SH-SY5Y (cell line): ENCODE measurements around the gene TSHZ3.

Experiments
- GATA2 ChIP-seq: IDR thresholded peaks from 2 replicates; pipeline ENCODE4 v1.6.1; 2011; ENCODE audit warnings: mild to moderate bottlenecking, low read depth, low read length
- GATA3 ChIP-seq: IDR thresholded peaks from 2 replicates; pipeline ENCODE4 v1.6.1; 2011; ENCODE audit warnings: low read depth, mild to moderate bottlenecking, low read length, moderate library complexity

The TSHZ3 gene

DNA sequence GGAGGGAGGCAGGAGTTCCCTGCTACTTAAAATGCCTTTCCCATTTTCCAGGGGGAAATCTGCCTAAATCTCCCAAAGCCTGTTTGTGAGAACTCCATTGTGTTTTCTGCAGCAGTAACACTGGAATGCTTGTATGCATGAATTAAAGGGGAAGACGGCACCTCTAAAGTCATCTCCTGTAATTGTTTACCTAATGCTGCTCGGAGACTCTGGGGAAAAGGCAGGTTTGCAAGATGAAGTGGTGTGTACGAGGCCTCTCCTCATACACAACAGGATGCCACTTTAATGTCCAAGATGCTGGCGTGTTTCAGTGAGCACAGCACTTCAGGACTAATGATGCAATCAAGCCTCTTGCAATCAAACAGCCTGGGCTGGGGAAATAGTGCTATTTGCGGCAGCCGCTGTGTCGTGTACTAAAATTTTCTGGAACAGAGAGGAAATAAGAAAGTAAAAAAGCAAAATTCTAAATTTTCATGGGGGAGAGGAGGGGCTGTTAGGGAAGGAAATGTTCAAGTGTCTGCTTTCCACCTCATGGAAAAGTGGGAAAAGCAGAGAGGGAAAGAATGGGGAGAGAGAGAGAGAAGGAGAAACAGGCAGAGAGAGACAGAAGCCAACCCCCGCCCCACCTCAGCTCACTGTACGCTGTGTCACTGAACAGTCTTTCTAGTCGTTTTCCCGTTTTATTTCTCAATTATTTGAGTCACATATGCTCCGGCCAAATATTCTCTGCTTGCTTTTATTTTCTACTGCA lies 32.9 kb downstream of the TSHZ3 start:
- no peak for TF ChIP-seq GATA3
- TF ChIP-seq GATA2: no peak

DNA sequence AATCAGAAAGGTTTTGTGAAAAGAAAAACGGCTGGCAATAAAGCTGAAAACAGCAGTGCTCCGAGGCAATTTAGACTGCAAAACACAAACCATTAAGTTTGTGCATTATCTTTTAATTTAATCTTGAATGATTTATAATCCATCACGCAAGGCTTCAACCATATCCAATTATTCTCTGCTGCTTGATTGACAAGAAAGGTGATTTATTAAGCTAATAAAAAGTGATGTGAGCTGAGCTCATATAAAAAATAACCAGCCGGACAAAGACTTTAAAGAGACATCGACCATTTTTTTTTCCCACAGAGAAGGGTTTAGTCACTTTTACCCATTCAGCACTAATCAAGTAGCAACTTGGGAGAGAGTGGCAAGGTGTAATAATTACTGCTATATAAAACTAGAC lies 33.6 kb downstream of the TSHZ3 start:
- TF ChIP-seq GATA2 (no peak), GATA3 (0 out of 2 replicates have a peak, but pooled peaks have one; percentile 34)

DNA sequence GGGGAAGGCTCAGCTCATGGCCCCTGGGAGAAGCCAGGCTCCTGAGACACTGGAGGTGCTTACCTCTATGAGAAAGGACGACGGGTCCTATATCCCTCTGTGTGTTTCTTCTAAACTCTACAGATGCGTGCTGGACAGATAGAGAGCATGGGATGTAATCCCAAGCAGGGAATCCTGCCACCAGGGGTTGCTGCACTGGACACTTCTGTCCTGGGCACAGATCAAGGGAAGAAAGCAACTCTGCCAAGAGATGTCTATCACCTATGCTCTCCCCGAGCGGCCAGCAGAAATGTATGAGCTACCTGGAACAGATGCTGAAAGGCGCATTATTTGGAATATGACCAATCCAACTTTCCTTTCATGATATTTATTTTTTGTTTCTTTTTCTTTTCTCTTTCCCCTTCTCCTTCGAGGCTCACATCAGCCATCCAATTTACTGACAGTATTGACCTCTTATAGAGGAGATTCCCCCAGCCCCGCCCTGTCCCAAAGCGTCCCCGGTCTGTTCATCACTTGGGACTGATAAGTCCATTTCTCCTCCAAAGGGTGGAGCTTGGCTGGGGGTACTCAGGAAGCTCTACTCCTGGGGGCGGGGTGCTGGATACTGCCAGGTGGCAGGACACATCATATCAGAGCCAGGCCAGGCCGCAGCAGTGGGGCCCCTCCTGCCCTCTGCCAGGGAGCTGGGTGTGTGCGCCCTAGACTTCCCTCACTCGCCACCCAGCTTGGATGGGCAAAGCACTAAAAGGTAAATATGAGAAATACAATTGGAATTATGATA lies 34.2 kb downstream of the TSHZ3 start:
- peak; percentile 80 for TF ChIP-seq GATA2
- TF ChIP-seq GATA3: no peak

DNA sequence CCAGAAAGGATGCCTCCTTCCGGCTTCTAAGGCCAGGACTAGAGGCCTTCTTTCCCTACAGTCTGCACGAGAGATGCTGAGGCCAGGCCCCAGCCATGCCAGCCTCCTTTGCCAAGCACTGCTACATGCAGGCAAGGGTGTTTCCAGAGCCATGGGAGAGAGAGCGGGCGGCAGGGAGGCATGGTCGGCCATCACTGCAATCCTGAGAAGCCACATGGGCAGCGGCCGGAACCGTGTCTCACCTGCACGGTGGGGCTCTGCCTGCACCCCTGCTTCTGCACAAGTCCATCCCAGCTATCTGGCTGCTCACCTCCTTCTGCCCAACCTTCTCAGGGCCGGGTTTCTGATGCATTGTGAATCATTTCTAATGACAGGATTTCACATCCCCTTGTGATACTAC lies 35.1 kb downstream of the TSHZ3 start:
- TF ChIP-seq GATA2 (no peak), GATA3 (no peak)

DNA sequence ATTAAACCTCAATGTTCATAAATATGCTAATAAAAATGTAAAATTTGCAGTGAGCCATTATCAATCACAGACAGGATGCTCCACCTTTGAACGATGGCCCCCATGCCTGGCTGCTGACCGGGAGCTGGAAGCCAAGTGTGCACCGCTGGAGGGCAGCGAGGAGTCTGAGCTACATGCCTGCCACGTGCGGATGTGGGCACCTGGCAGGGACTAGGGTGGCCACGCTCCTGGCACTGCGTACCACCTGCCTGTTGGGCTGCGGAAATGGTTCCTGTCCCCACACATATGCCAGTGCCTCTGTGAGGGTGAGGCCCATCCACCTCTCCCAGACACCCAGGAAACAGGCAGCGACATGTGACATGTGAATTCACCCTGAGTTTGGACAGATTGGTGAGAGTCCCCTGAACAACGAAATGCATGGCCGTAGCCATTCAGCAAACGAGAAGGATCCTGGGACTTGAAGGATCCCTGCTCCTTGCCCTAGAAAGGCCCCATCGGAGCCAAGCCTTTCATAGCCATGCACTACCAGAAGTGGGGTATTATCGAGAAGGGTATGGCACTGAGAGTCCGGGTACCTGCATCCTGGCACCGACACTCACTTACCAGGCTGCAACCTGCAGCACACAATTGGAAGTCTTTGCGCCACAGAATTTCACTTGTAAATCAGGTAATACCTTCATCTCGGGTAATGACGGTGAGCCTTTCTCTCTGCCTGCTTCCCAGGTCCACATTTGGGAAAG lies 35.8 kb downstream of the TSHZ3 start:
- TF ChIP-seq GATA3 (no peak), GATA2 (no peak)

DNA sequence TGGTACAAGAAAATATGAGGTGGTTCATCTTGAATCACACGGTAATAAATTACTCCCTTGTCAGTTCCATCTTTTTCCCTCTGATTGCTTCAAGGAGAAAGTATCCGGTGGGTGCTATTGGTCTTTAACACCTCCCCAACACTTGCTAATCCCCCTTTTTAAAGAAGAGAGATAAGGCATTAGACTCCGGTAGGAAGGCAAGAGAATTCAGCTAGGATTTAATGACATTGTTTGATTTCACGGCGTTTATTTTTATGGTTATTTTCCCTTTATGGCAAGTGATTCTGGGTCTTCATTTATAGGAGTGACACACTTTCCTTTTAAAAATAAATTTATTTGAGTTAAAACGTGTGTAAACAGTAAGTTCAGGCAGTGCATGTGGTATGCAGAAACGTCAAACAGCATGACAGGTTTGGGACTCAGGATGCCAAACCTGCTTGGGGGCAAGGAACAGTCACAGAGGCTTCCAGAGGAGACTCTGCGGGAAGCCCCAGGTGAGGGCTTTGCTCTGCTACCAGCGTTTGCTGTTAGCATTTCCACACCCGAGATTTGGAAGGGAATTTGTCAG lies 36.5 kb downstream of the TSHZ3 start:
- TF ChIP-seq GATA2: no peak
- TF ChIP-seq GATA3: no peak

DNA sequence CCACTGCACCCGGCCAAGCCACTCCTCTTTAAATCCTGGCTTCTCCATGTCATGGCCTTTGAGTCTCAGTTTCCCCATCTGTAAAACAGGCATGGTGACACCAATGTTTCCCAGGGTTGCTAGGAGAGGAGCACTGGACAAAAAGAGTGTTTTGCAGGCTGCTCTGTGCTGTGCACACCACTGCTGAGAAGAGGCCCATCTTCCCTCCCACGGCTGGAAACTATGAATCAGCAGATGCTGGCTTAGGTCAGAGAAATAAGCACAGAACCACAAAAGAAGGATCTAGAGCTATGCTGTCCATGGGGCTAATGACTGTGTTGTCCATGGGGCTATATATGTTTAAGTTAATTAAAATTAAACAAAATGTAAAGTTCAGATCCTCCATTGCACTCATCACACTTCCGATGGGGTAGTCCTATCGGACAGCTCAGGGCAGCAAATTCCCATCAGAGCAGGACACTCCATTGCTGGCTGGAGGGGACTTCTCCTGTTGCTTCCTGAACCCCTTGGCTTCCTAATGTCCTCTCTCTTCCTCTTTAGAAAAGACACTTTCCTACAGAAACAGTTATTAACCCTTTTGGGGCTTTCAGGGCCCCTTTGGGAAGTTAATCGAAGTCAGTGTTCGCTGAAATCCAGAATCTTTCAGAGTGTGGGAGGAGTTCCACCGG lies 37.1 kb downstream of the TSHZ3 start:
- TF ChIP-seq GATA3: no peak
- no peak for TF ChIP-seq GATA2

DNA sequence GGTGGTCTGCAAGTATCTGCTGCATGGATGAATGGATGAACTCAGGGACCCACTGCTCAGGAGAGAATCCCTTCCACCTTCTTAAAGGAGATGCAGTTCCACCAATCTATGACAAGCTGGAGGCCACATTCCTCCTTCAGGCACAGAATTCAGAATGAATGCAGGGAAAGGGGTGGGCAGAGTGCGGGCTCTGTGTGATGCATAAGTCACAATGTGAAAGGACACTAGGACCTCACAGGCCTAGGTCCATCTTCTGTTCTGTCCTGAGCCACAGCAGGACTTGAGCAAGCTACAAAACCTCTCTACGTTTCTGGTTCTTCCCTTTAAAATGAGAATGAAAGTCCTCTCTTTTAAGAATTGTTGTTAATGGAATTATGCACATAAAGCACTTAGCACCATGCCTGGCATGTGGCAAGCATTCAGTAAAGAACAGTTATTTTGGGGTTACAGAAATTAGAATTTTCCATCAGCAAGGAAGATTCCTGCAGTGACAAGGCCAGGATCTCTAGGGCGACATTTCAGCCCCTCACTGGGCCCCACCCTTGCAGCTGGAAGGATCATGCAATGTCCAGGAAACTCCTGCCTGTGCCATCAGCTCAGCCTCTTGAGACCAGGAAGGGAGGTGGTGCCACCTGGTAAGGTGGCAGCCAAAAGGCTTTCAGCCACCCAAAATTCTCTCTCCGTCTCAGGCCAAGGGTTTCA lies 38.7 kb downstream of the TSHZ3 start:
- TF ChIP-seq GATA3 (no peak), GATA2 (no peak)

DNA sequence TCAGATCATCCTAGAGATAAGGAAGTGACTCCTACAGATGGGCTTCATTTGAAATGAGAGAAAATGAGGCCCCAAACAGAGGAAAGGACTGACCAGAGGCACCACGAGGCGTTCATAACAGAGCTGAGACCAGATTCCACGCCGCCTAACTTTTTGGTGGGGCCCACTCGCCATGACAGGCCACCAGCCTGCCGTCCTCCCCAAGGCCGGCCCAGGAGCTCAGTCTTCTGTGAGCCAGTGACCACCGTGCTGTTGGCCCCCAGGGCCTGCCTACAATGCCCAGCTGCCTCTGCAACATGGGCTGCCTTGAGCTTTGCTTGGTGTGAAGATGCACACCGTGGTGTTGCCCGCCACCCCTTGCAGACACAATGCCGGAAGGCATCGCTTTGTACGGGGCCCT lies 40.5 kb downstream of the TSHZ3 start:
- TF ChIP-seq GATA2 (no peak), GATA3 (no peak)

DNA sequence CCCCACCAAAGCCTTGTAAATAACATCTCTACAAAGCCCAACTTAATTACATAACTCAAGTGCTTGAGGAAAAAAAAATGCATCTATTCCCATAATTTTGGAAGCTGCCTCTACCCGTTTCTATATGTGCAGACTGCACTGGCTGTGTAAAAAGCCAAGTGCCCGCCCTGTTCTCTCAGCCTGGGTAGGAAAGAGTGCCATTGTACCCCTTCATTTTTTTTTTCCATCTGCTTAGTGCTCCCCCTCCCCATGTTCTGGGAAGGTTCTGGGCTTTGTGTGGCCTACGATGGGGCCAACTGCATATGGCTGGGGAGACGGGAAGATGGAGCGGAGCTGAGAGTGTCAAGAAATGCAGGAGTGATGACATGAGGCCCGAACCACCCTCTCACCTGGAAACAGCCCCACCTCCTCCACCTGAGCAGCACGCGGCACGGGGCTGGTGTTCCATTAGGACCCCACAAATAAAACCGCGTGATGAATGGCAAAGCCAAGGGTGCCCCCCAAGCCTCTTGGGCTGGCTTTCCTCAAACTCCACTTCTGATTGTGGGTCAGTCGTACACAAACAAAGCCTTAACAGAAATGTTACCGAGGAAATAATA lies 42.1 kb downstream of the TSHZ3 start:
- TF ChIP-seq GATA3 (no peak), GATA2 (no peak)

DNA sequence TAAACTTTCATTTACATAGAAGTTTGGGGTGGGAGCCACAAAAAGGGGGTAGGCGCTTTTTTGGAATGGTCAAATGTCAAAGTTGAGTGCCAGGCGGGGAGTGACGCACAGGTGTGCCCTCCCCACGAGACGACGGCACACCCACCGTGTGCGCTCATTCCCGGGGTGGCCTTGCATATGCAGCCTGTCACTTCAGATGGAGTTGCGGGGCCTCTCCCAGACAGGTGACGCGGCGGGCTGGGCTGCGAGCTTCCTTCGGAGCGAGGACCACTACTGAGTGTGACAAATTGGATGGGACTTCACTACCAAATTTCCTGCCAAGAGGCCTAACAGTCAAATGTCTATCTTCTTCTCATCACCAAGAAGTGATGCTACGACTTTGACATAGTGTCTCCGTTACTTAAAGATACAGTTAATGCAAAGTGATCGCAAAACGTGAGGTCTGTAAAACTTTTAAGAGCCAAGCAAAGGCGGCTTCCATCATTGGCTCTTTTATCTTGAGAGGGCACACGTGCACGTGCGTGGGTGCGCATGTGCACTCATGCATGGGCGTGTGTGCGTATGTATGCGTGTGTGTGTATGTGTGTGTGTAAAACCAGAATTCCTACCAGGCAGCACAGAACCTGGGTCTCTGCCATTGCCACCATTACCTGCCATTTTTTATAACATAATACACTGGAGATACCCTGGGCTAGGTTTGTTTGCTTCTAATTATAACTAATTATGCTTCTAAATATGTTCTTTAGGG lies 43.1 kb downstream of the TSHZ3 start:
- TF ChIP-seq GATA2: no peak
- no peak for TF ChIP-seq GATA3

DNA sequence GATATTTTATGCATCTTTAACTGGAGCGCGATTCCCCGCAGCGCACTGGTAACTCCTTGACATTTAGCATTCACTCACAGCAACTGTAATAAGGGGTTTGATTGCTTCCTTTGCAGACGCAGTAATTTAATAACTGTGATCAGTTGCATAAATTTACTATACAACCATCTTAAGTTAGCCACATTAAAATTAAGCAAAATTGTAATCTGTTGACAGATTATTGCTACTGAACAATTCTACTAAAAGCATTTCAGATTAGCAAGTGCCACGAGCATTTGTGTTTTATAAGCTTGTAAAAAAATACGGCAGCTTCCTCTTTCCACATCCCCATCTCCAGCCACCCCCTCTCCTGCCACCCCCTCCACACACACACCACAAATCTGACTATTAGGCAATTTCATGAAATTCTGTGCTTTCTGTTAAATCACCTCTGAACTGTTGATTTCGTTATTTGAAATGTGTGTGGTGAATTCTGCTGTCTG lies 44.4 kb downstream of the TSHZ3 start:
- no peak for TF ChIP-seq GATA2
- TF ChIP-seq GATA3: no peak
